GM19463 (cell line): Measurements from ENCODE around the gene MRGPRE.

Experiments
- ATAC-seq: cut with Tn5 transposase; IDR thresholded peaks from one replicate; pipeline ENCODE4 v1.9.1; 2021; ENCODE audit warnings: mild to moderate bottlenecking, moderate library complexity; ENCODE audit not compliant: unreplicated experiment

The MRGPRE gene

DNA sequence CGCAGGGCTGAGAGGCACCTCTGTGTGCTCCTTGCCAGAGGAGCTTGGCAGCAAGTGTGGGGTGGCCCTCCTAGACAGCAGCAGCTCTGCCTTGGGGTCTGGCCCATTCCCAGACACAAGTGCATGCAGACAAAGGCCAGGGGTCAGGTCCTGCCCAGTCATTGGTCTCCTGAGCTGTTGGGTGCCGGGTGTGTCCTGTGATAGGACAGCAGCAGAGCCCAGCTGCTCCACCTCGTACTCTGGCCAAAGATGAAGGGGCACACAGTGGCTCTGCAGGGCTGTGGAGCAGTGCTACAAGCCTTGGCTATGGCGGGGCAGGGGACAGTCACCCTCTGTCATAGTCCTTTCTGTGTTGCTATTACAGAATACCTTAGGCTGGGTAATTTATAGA, 49.8 kb downstream of the MRGPRE start:
- no peak for ATAC-seq

DNA sequence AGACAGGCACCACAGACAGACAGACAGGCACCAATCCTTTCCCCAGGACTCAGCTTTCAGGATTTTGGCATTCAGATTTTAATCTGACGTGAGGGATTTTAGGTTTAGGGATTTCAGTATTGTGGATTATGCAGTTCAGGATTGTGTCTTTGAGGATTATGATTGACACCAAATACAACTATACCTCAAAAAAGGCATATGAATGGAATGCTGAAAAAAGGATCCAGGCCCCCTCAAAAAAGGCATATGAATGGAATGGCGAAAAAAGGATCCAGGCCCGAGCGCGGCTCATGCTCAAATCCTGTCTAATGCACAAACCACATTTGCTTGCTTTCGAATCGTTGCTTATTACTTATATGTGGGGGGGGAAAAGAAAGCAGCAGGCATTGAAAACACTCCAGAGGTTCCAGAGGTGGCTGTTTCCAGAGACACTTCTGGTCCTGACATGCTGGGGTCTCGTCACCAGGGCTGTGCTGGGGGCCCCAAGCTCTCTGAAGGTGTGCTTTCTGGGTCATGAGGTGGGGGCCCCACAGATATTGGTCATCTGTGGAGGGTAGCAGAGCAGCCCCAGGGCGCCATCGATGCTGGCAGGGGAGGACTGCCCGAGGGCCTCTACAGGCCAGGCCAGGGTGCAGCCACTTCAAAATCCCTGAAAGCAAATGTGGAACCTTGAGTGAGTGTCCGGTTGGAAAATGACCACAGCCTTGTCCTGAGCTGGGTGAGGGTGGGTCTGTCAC, 50.3 kb downstream of the MRGPRE start:
- no peak for ATAC-seq

DNA sequence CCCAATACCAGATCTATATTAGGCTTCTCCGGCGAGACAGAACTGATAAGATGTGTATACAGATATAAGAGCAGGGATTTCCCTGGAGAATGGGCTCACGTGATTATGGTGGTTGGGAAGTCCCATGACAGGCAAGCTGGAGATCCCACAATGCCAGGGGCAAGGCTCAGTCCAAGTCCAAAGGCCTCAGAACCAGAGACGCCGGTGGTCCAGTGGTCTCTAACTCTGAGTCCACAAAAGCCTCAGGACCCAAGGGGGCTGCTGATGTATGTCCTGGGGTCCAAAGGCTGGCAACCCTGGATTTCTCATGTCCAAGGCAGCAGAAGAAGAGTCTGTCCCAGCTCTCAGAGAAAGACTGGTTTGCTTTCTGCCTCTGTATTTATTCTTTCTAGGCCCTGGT, 51.3 kb downstream of the MRGPRE start:
- ATAC-seq: no peak

DNA sequence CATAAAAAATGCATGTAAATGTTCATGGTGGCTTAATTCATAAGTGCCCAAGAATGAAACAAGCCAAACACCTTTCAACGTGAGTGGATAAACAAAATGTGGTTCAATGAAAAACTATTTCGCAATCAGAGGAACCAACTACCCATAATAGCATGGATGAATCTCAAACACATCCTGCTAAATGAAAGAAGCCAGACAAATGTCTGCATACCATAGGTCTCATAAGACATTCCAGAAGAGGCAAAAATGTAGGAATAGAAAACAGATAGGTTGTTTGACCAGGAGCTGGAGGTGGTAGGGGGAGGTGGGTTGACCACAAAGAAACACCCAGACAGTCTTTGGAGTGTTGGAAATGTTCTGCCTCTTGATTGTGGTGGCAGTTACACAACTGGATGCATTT, 53.9 kb downstream of the MRGPRE start:
- ATAC-seq: no peak

DNA sequence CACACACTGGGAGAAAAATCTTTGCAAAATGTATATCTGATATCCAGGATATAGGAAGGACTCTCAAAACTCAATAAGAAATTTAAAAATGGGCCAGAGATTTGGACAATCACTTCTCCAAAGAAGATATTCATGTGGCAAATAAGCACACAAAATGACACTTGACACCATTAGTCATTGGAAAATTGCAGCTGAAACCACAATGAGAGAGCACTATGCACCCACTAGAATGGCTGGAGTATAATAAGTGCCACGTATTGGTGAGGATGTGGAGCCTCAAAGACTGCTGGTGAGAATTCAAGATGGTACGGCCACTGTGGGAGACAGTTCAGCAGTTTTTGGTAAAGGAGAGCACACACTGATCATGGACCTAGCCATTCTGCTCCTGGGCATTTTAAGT, 54.3 kb downstream of the MRGPRE start:
- ATAC-seq: no peak
